H9 (cell line): ENCODE results near the gene EVI2A. TPM values are rescaled to one million over a fixed set of nuclear protein-coding genes. Genes with fewer than 3 reads are reported as not detected.

Experiments used
- DNase-seq: peaks from one replicate; pipeline ENCODE4 v3.0.0-alpha.2; 2017
- H2AFZ ChIP-seq: one replicate; pipeline ENCODE4 v1.6.1; 2013; ENCODE audit warnings: mild to moderate bottlenecking, low read length, control low read depth, moderate library complexity
- H2AK5ac ChIP-seq: 2 replicates; pipeline ENCODE4 v1.6.1; 2013; ENCODE audit warnings: low read length, control low read depth, mixed read lengths; ENCODE audit not compliant: insufficient read length
- H2BK120ac ChIP-seq: one replicate; pipeline ENCODE4 v1.6.1; 2013; ENCODE audit warnings: low read depth, mild to moderate bottlenecking, low read length, control low read depth, inconsistent platforms; ENCODE audit not compliant: poor library complexity, severe bottlenecking
- H2BK12ac ChIP-seq: 2 replicates; pipeline ENCODE4 v1.6.1; 2013; ENCODE audit warnings: low read length, control low read depth, mixed read lengths, low read depth; ENCODE audit not compliant: insufficient read length
- H2BK15ac ChIP-seq: 2 replicates; pipeline ENCODE4 v1.6.1; 2013; ENCODE audit warnings: low read depth, low read length, control low read depth
- H2BK20ac ChIP-seq: one replicate; pipeline ENCODE4 v1.6.1; 2013; ENCODE audit warnings: low read depth, mild to moderate bottlenecking, low read length, control low read depth, inconsistent platforms; ENCODE audit not compliant: poor library complexity, severe bottlenecking
- H2BK5ac ChIP-seq: 2 replicates; pipeline ENCODE4 v1.6.1; 2013; ENCODE audit warnings: low read length, control low read depth, mixed read lengths; ENCODE audit not compliant: insufficient read length
- H3K14ac ChIP-seq: 2 replicates; pipeline ENCODE4 v1.6.1; 2013; ENCODE audit warnings: low read length, control low read depth; ENCODE audit not compliant: insufficient read depth
- H3K18ac ChIP-seq: 2 replicates; pipeline ENCODE4 v1.6.1; 2013; ENCODE audit warnings: low read depth, mild to moderate bottlenecking, mixed read lengths, low read length, control low read depth; ENCODE audit not compliant: insufficient read length
- H3K23ac ChIP-seq: 2 replicates; pipeline ENCODE4 v1.6.1; 2013; ENCODE audit warnings: low read length, control low read depth, mixed read lengths, low read depth; ENCODE audit not compliant: insufficient read length
- H3K23me2 ChIP-seq: 2 replicates; pipeline ENCODE4 v1.6.1; 2013; ENCODE audit warnings: low read depth, mild to moderate bottlenecking, mixed read lengths, low read length, control low read depth; ENCODE audit not compliant: insufficient read length, poor library complexity, severe bottlenecking
- H3K27ac ChIP-seq: 2 replicates; pipeline ENCODE4 v1.5.1; 2013; ENCODE audit warnings: low read length, control low read depth, mixed read lengths, low read depth; ENCODE audit not compliant: insufficient read length
- H3K27me3 ChIP-seq: 2 replicates; pipeline ENCODE4 v1.6.1; 2013; ENCODE audit warnings: low read length, control low read depth, inconsistent platforms; ENCODE audit not compliant: insufficient read depth
- H3K4ac ChIP-seq: 2 replicates; pipeline ENCODE4 v1.6.1; 2013; ENCODE audit warnings: low read depth, mild to moderate bottlenecking, control low read depth, inconsistent platforms, low read length, moderate library complexity
- H3K4me1 ChIP-seq: 2 replicates; pipeline ENCODE4 v1.6.1; 2013; ENCODE audit warnings: low read length, control low read depth, inconsistent platforms; ENCODE audit not compliant: insufficient read depth
- H3K4me2 ChIP-seq: 2 replicates; pipeline ENCODE4 v1.6.1; 2013; ENCODE audit warnings: low read length, control low read depth, mixed read lengths; ENCODE audit not compliant: insufficient read length, insufficient read depth
- H3K56ac ChIP-seq: 2 replicates; pipeline ENCODE4 v1.6.1; 2013; ENCODE audit warnings: low read depth, mild to moderate bottlenecking, mixed read lengths, low read length, control low read depth; ENCODE audit not compliant: insufficient read length
- H3K79me1 ChIP-seq: 2 replicates; pipeline ENCODE4 v1.6.1; 2013; ENCODE audit warnings: low read depth, mild to moderate bottlenecking, moderate library complexity, low read length, control low read depth, inconsistent platforms; ENCODE audit not compliant: insufficient read depth, poor library complexity, severe bottlenecking
- H3K79me2 ChIP-seq: 2 replicates; pipeline ENCODE4 v1.6.1; 2013; ENCODE audit warnings: low read length, control low read depth, inconsistent platforms; ENCODE audit not compliant: insufficient read depth
- H3K9ac ChIP-seq: 2 replicates; pipeline ENCODE4 v1.6.1; 2013; ENCODE audit warnings: low read length, control low read depth, mixed read lengths; ENCODE audit not compliant: insufficient read length; ENCODE audit errors: extremely low read depth
- H3K9me3 ChIP-seq: one replicate; pipeline ENCODE4 v1.6.1; 2013; ENCODE audit warnings: low read depth, low read length, inconsistent platforms; ENCODE audit not compliant: control insufficient read depth
- H3T11ph ChIP-seq: one replicate; pipeline ENCODE4 v1.6.1; 2013; ENCODE audit warnings: mild to moderate bottlenecking, low read length, control low read depth, inconsistent platforms
- H4K20me1 ChIP-seq: one replicate; pipeline ENCODE4 v1.6.1; 2013; ENCODE audit not compliant: control insufficient read depth, insufficient read length, insufficient read depth
- H4K5ac ChIP-seq: 2 replicates; pipeline ENCODE4 v1.6.1; 2013; ENCODE audit warnings: low read depth, mild to moderate bottlenecking, mixed read lengths, low read length, control low read depth; ENCODE audit not compliant: insufficient read length
- H4K8ac ChIP-seq: replicated peaks from 2 replicates; pipeline ENCODE4 v1.6.1; 2013; ENCODE audit warnings: low read length, control low read depth, mixed read lengths, low read depth; ENCODE audit not compliant: insufficient read length
- H4K91ac ChIP-seq: 2 replicates; pipeline ENCODE4 v1.6.1; 2013; ENCODE audit warnings: low read depth, mild to moderate bottlenecking, moderate library complexity, mixed read lengths, low read length, control low read depth; ENCODE audit not compliant: insufficient read length
- H3K27ac Mint-ChIP-seq, 3 experiments: 2 replicates in 2 of 3; 3 replicates in 1 of 3; pipeline ENCODE4 v1.8.0; 2020 to 2021; ENCODE audit warnings: mixed read lengths in 3 of 3, mild to moderate bottlenecking in 1 of 3, moderate library complexity in 1 of 3
- H3K27me3 Mint-ChIP-seq: 2 replicates; pipeline ENCODE4 v1.8.0; 2021; ENCODE audit warnings: low read depth, mild to moderate bottlenecking, moderate library complexity, mixed read lengths
- H3K36me3 Mint-ChIP-seq, 3 experiments: 2 replicates in 2 of 3; 3 replicates in 1 of 3; pipeline ENCODE4 v1.8.0; 2020 to 2021; ENCODE audit warnings: low read depth in 3 of 3, mixed read lengths in 3 of 3; ENCODE audit not compliant: insufficient read depth in 1 of 3
- H3K4me1 Mint-ChIP-seq, 2 experiments: 2 replicates each; pipeline ENCODE4 v1.8.0; 2020; ENCODE audit warnings: mixed read lengths in 2 of 2
- H3K4me3 Mint-ChIP-seq, 2 experiments: 2 replicates in 1 of 2; 3 replicates in 1 of 2; pipeline ENCODE4 v1.8.0; 2020 to 2021; ENCODE audit warnings: mild to moderate bottlenecking in 2 of 2, mixed read lengths in 2 of 2, moderate library complexity in 1 of 2
- H3K9me3 Mint-ChIP-seq, 2 experiments: 2 replicates in 1 of 2; 3 replicates in 1 of 2; pipeline ENCODE4 v1.8.0; 2020; ENCODE audit warnings: mild to moderate bottlenecking in 2 of 2, mixed read lengths in 2 of 2, moderate library complexity in 1 of 2
- CTCF ChIP-seq: fragments of 200-600 bp; sonication (generic); conservative IDR thresholded peaks from 3 replicates; pipeline ENCODE4 v1.8.0; 2021; ENCODE audit warnings: antibody characterized with exemption, mild to moderate bottlenecking
- WGBS: extraction: QIAGEN DNeasy Blood & Tissue Kit; methylation state at CpG from one replicate; pipeline ENCODE4 v1.1.7; 2013; ENCODE audit warnings: missing lambda C conversion rate, low lambda C conversion rate, mixed read lengths; ENCODE audit not compliant: insufficient read length; ENCODE audit errors: extremely low coverage; 5-methylcytosine and 5-hydroxymethylcytosine counted together
- total RNA-seq: library from RNA; stranded (reverse); gene quantifications from 2 replicates; pipeline ENCODE4 v1.2.1, GENCODE V29; 2021

EVI2A gene
- total RNA-seq, 1 experiment from 2014 or later, result not detected

- H3K27me3 Mint-ChIP-seq, result no peaks in the 10 kb centered on the region
- no peak overlapping the region for H2BK12ac ChIP-seq
- H4K91ac ChIP-seq, result no peak overlapping the region
- no peaks in the 10 kb centered on the region for H3K79me1 ChIP-seq
- TF ChIP-seq CTCF, result no peak
- H2BK15ac ChIP-seq, result no peak overlapping the region
- no peak overlapping the region for H3K9ac ChIP-seq
- H3K27me3 ChIP-seq, result no peaks in the 10 kb centered on the region
- no peak overlapping the region for H2BK5ac ChIP-seq
- no peak overlapping the region for H3K23ac ChIP-seq
- H3K4me2 ChIP-seq, result no peak overlapping the region
- H3K14ac ChIP-seq, result no peak overlapping the region
- no peaks in the 10 kb centered on the region for H4K20me1 ChIP-seq
- no peaks in the 10 kb centered on the region for H3K79me2 ChIP-seq
- H3K18ac ChIP-seq, result no peak overlapping the region
- no peak overlapping the region for H4K5ac ChIP-seq
- H2BK20ac ChIP-seq, result no peak overlapping the region
- no peak overlapping the region for H3K27ac Mint-ChIP-seq
- H3K4me3 Mint-ChIP-seq, result no peak overlapping the region
- no peak overlapping the region for H2AFZ ChIP-seq
- H3K27ac ChIP-seq, result no peak overlapping the region
- no peak overlapping the region for H3K56ac ChIP-seq
- peaks cover 0 to 3% of the 10 kb centered on the region in 2 experiments; a peak in 1 of 5 replicates for H3K9me3 Mint-ChIP-seq
- no peak overlapping the region for H4K8ac ChIP-seq
- no peaks in the 10 kb centered on the region for H3K23me2 ChIP-seq
- H2BK120ac ChIP-seq, result no peak overlapping the region
- H3K4me1 Mint-ChIP-seq, result peaks cover 7 to 10% of the 10 kb centered on the region in 2 experiments
- peaks cover 3 to 35% (median 24%) of the 10 kb centered on the region in 3 experiments for H3K36me3 Mint-ChIP-seq
- no peak overlapping the region for H2AK5ac ChIP-seq
- no CpG with 5 or more reads among the region's 2 CpGs for WGBS
- H3T11ph ChIP-seq, result no peak overlapping the region
- H3K9me3 ChIP-seq, result no peaks in the 10 kb centered on the region
- DNase-seq, result no peak
- H3K4me1 ChIP-seq, result no peaks in the 10 kb centered on the region; the same call in 1 of the 2 replicates
- no peak overlapping the region for H3K4ac ChIP-seq
Observed at GRCh38 chr17:31281061-31281460, 40.4 kb downstream of the EVI2A start.
